ENCODE results near the gene DGKB.

- TF ChIP-seq PATZ1 (CRISPR knock-in tag; IDR thresholded peaks at IDR 0.05; ENCODE audit: borderline replicate concordance) (no peak), ARNTL (CRISPR knock-in tag; IDR thresholded peaks at IDR 0.05; ENCODE audit: borderline replicate concordance, low read depth) (no peak), ZNF565 (CRISPR knock-in tag; conservative IDR thresholded peaks at IDR 0.05; ENCODE audit: low read depth) (no peak), ESRRG (CRISPR knock-in tag; IDR thresholded peaks at IDR 0.05) (no peak), ZFP3 (CRISPR knock-in tag; IDR thresholded peaks at IDR 0.05) (no peak), OSR1 (CRISPR knock-in tag; IDR thresholded peaks at IDR 0.05) (no peak), CSDC2 (CRISPR knock-in tag; IDR thresholded peaks at IDR 0.05) (no peak), TCF4 (CRISPR knock-in tag; IDR thresholded peaks at IDR 0.05; ENCODE audit: borderline replicate concordance) (no peak), BACH2 (CRISPR knock-in tag; IDR thresholded peaks at IDR 0.05; ENCODE audit: borderline replicate concordance) (no peak), ZFP30 (CRISPR knock-in tag; IDR thresholded peaks at IDR 0.05) (no peak), ISL1 (CRISPR knock-in tag; IDR thresholded peaks at IDR 0.05) (no peak), RARB (CRISPR knock-in tag; IDR thresholded peaks at IDR 0.05) (no peak), CREB5 (CRISPR knock-in tag; IDR thresholded peaks at IDR 0.05; ENCODE audit: low read depth) (no peak), PPARA (CRISPR knock-in tag; IDR thresholded peaks at IDR 0.05; ENCODE audit: borderline replicate concordance) (no peak)
Observed at GRCh38 chr7:14818871-14819270, 83.7 kb downstream of the DGKB start.

All from SK-N-SH treated with all-trans-retinoic acid at 6 μM for 48 hours (cell line).